DMS 273 treated with DMSO at 0.1 percent for 48 hours (cell line): ENCODE measurements around the gene WDR77.

Experiments used
- DNase-seq: peaks from one replicate; lab custom pipeline; 2025; lab: John Stamatoyannopoulos, UW

Gene WDR77

DNA sequence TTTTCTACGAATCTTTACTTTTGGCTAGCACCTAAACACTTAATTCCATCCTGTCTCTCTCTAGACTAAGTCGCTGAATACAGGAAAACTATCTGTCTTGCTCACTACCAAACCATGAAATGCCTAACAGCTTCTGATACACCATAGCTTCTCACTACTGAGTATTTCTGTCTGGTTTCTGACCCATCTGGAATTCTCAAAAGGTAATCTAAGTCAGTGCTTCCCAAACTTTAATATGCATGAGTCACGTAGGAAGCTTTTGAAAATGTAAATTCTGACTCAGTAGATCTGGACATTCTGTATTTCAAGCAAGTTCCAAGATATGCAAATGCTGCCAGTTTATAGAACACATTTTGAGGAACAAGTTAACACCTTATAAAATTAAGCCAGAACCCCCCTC is 12.3 kb downstream of the WDR77 start:
- no peak for DNase-seq

DNA sequence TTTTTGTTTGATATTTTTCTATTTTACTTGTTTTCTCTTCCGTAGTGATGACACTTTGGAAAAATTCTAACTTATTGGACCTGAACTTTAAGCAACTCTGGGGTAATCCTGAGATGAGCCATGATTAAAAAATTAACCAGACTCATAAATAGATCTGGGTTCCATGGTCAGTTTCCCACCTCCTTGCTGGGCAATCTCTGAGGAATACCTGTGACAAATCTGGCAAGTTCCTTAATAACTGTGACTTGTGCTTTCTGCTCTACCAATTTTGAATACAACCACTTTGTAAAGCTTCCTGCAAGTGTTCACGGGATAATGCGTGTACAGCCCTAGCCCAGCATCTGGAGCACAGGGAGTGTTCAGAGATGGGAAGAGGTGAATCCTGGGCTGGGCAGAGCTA is 24.8 kb downstream of the WDR77 start:
- no peak for DNase-seq

DNA sequence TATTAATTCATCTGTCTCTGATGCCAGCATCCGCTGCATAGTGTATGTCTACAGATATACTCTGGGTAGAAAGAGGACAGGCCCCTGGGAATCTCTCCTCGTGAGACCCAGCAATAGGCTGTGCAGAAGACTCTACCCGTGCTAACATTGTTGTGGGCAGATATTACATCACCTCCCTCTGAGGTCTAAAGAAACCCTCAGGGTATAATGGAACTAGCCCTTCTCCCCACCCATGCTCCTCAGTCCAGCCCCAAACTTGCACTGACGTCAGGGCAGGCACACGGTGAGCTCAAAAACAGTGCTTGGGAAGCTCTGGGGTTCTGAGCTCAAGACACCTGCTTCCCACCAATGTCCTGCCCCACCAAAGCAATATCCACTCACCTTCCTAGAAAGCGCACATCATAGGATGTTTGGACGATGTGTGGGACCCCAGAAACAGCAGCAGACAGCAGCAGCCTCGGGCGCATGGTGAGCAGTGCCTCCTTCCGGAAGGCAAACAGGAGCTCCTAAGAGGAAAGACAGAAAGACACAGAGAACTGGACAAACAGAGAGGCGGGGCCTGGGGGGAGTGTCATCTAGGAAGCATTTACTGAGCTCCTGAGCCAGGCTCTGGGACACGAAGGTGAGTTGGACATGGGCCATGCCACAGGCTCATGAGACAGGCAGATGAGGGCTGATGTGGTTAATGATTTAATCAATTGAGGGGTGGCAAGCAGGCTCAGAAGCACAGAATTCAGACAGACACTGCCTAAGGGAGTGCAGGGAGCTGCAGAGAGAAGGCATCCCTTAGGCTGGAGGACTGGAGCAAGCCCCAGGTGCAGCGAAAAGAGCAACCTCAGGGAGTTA is 26.3 kb downstream of the WDR77 start:
- DNase-seq = no peak

- no peak for DNase-seq
Measured at GRCh38 chr1:111420377-111420776, 28.7 kb downstream of the WDR77 start.

DNA sequence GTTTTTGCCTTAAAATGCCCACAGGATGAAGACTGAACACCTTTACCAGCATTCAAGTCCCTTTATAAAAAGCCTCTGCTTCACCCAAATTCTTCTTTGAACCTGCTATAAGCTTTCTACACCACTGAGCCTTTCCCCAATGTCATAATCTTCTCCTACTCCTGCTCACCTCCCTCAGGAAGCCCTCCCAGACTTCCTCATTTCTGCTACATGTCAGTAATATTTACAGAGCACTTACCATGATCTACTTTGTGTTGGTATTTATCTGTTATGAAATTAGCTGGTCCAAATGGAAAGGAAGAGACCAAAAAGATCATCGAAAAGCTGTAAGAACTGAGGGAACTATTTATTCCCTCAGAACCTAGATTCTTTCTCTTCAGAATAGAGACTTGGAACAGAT is 30.0 kb downstream of the WDR77 start:
- no peak for DNase-seq

- no peak for DNase-seq
Measured at GRCh38 chr1:111417755-111418154, 31.3 kb downstream of the WDR77 start.

DNA sequence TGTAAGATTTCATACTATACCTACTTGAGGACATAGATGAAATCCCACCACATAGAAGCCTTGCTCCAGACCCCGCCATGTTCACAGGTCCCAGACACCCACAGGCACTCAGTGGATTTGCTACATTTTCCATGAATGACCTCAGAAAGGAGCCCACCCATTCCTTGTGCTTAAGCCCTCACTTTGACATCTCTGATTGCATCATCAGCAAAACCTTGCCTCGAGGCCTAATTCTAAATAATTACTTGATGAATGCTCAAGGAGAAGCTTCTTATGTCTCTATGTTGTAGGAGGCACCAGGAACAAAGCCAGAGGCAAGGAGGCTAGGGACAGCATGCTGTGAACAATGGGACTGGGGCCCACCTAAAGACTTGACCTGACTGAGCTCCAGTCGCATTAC is 33.6 kb downstream of the WDR77 start:
- DNase-seq = no peak

- DNase-seq = no peak
Measured at GRCh38 chr1:111414756-111415155, 34.3 kb downstream of the WDR77 start.

DNA sequence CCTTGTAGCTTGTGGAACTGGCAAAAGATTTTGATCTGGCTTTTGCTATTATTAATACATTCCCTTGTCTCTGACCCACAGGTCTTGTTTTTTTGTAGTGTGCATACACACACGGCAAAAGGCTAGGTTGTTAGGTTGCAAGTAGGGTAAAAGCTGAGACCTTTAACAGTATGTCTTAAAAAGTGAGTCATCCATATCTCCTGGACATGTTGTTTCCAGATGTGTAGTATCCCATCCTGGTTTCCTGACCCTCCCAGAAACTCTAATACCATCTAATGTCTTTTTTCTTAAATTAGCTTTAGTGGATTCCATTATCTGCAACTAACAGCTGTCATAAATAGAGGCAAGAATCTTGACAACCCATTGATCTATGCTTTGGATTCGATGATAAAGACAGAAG is 36.2 kb downstream of the WDR77 start:
- DNase-seq = no peak

- DNase-seq = no peak
Measured at GRCh38 chr1:111407301-111407700, 41.8 kb downstream of the WDR77 start.

GRCh38 chr1:111406321-111406768 is 42.7 kb downstream of the WDR77 start:
- DNase-seq = no peak

- no peak for DNase-seq
Measured at GRCh38 chr1:111404588-111404987, 44.5 kb downstream of the WDR77 start.

DNA sequence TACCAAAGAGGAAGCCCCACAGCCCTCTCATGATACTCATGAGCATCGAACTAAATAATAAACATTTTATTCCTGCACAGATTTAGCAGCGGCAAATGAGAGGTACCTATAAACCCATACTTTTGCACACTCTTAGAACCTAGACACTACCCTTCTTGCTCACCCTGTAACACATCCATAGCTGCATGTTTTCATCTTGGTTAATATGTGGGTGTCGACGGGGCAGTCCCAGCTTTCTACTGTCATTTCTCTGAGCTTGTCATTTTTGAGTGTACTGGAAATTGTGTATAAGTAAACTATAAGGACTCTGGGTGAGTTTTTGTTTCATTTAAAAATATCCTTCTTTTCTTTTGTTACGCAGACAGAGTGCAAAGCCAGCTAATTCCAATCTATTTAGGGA is 47.0 kb downstream of the WDR77 start:
- no peak for DNase-seq

GRCh38 chr1:111399792-111400610 is 49.1 kb downstream of the WDR77 start:
- no peak for DNase-seq

DNA sequence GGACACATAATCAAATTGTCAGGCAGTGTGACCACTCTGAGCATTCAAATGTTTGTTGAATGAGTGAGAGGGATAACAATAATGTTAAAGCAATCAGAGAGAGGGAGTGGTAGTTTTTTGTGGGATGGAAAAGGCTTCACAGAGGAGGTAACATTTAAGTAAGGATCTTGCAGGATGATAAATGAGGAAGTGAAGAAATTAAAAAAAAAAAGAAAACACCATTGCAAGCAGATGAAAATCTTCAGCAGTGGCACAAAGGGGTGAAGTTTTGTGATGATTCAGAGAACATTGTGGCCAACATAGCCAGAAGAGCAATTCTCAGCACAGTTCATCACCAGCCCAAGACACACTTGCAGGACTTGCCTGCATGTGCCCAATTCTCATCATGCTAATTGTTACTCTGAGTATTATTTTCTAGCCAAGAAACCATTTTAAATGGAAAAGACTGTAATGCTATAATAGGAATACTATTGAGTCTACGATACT is 56.6 kb downstream of the WDR77 start:
- no peak for DNase-seq

DNA sequence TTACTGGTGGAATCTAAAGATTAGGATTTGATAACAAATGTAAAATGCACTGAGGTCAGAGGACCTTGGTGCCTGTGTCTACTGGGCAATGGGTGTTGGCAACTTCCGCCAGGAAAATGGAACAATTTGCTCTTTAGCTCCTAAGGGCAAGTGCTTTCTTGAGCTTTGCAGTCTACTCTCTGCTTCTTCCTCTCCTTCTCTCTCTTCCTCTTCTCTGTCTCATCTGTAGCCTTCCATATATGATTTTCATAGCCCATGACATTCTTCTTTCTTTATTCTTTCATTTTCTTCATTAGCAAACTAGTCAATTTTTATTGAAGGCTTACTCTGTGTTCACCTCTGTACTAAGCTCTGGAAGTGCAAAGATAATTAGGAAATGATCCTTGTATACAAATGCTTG is 57.0 kb downstream of the WDR77 start:
- no peak for DNase-seq
